H9 (cell line): ENCODE data around the gene AIMP2. TPM values are rescaled to one million over a fixed set of nuclear protein-coding genes. Genes with fewer than 3 reads are reported as not detected.
A peak's percentile ranks its signal among the peaks of the same experiment; 100 is the strongest.
"Not testable (repeated sequence)": the region's sequence is repeated elsewhere in the genome, so short reads cannot be mapped to it uniquely, and the experiment has no call there.

ENCODE experiments used
- DNase-seq: peaks from one replicate; pipeline ENCODE4 v3.0.0-alpha.2; 2017
- H2AFZ ChIP-seq: one replicate; pipeline ENCODE4 v1.6.1; 2013; ENCODE audit warnings: mild to moderate bottlenecking, low read length, control low read depth, moderate library complexity
- H2AK5ac ChIP-seq: 2 replicates; pipeline ENCODE4 v1.6.1; 2013; ENCODE audit warnings: low read length, control low read depth, mixed read lengths; ENCODE audit not compliant: insufficient read length
- H2BK120ac ChIP-seq: one replicate; pipeline ENCODE4 v1.6.1; 2013; ENCODE audit warnings: low read depth, mild to moderate bottlenecking, low read length, control low read depth, inconsistent platforms; ENCODE audit not compliant: poor library complexity, severe bottlenecking
- H2BK12ac ChIP-seq: 2 replicates; pipeline ENCODE4 v1.6.1; 2013; ENCODE audit warnings: low read length, control low read depth, mixed read lengths, low read depth; ENCODE audit not compliant: insufficient read length
- H2BK15ac ChIP-seq: 2 replicates; pipeline ENCODE4 v1.6.1; 2013; ENCODE audit warnings: low read depth, low read length, control low read depth
- H2BK20ac ChIP-seq: one replicate; pipeline ENCODE4 v1.6.1; 2013; ENCODE audit warnings: low read depth, mild to moderate bottlenecking, low read length, control low read depth, inconsistent platforms; ENCODE audit not compliant: poor library complexity, severe bottlenecking
- H2BK5ac ChIP-seq: 2 replicates; pipeline ENCODE4 v1.6.1; 2013; ENCODE audit warnings: low read length, control low read depth, mixed read lengths; ENCODE audit not compliant: insufficient read length
- H3K14ac ChIP-seq: 2 replicates; pipeline ENCODE4 v1.6.1; 2013; ENCODE audit warnings: low read length, control low read depth; ENCODE audit not compliant: insufficient read depth
- H3K18ac ChIP-seq: 2 replicates; pipeline ENCODE4 v1.6.1; 2013; ENCODE audit warnings: low read depth, mild to moderate bottlenecking, mixed read lengths, low read length, control low read depth; ENCODE audit not compliant: insufficient read length
- H3K23ac ChIP-seq: 2 replicates; pipeline ENCODE4 v1.6.1; 2013; ENCODE audit warnings: low read length, control low read depth, mixed read lengths, low read depth; ENCODE audit not compliant: insufficient read length
- H3K23me2 ChIP-seq: 2 replicates; pipeline ENCODE4 v1.6.1; 2013; ENCODE audit warnings: low read depth, mild to moderate bottlenecking, mixed read lengths, low read length, control low read depth; ENCODE audit not compliant: insufficient read length, poor library complexity, severe bottlenecking
- H3K27ac ChIP-seq: 2 replicates; pipeline ENCODE4 v1.5.1; 2013; ENCODE audit warnings: low read length, control low read depth, mixed read lengths, low read depth; ENCODE audit not compliant: insufficient read length
- H3K27me3 ChIP-seq: 2 replicates; pipeline ENCODE4 v1.6.1; 2013; ENCODE audit warnings: low read length, control low read depth, inconsistent platforms; ENCODE audit not compliant: insufficient read depth
- H3K4ac ChIP-seq: 2 replicates; pipeline ENCODE4 v1.6.1; 2013; ENCODE audit warnings: low read depth, mild to moderate bottlenecking, control low read depth, inconsistent platforms, low read length, moderate library complexity
- H3K4me1 ChIP-seq: 2 replicates; pipeline ENCODE4 v1.6.1; 2013; ENCODE audit warnings: low read length, control low read depth, inconsistent platforms; ENCODE audit not compliant: insufficient read depth
- H3K4me2 ChIP-seq: 2 replicates; pipeline ENCODE4 v1.6.1; 2013; ENCODE audit warnings: low read length, control low read depth, mixed read lengths; ENCODE audit not compliant: insufficient read length, insufficient read depth
- H3K56ac ChIP-seq: 2 replicates; pipeline ENCODE4 v1.6.1; 2013; ENCODE audit warnings: low read depth, mild to moderate bottlenecking, mixed read lengths, low read length, control low read depth; ENCODE audit not compliant: insufficient read length
- H3K79me1 ChIP-seq: 2 replicates; pipeline ENCODE4 v1.6.1; 2013; ENCODE audit warnings: low read depth, mild to moderate bottlenecking, moderate library complexity, low read length, control low read depth, inconsistent platforms; ENCODE audit not compliant: insufficient read depth, poor library complexity, severe bottlenecking
- H3K79me2 ChIP-seq: 2 replicates; pipeline ENCODE4 v1.6.1; 2013; ENCODE audit warnings: low read length, control low read depth, inconsistent platforms; ENCODE audit not compliant: insufficient read depth
- H3K9ac ChIP-seq: 2 replicates; pipeline ENCODE4 v1.6.1; 2013; ENCODE audit warnings: low read length, control low read depth, mixed read lengths; ENCODE audit not compliant: insufficient read length; ENCODE audit errors: extremely low read depth
- H3K9me3 ChIP-seq: one replicate; pipeline ENCODE4 v1.6.1; 2013; ENCODE audit warnings: low read depth, low read length, inconsistent platforms; ENCODE audit not compliant: control insufficient read depth
- H3T11ph ChIP-seq: one replicate; pipeline ENCODE4 v1.6.1; 2013; ENCODE audit warnings: mild to moderate bottlenecking, low read length, control low read depth, inconsistent platforms
- H4K20me1 ChIP-seq: one replicate; pipeline ENCODE4 v1.6.1; 2013; ENCODE audit not compliant: control insufficient read depth, insufficient read length, insufficient read depth
- H4K5ac ChIP-seq: 2 replicates; pipeline ENCODE4 v1.6.1; 2013; ENCODE audit warnings: low read depth, mild to moderate bottlenecking, mixed read lengths, low read length, control low read depth; ENCODE audit not compliant: insufficient read length
- H4K8ac ChIP-seq: replicated peaks from 2 replicates; pipeline ENCODE4 v1.6.1; 2013; ENCODE audit warnings: low read length, control low read depth, mixed read lengths, low read depth; ENCODE audit not compliant: insufficient read length
- H4K91ac ChIP-seq: 2 replicates; pipeline ENCODE4 v1.6.1; 2013; ENCODE audit warnings: low read depth, mild to moderate bottlenecking, moderate library complexity, mixed read lengths, low read length, control low read depth; ENCODE audit not compliant: insufficient read length
- H3K27ac Mint-ChIP-seq, 3 experiments: 2 replicates in 2 of 3; 3 replicates in 1 of 3; pipeline ENCODE4 v1.8.0; 2020 to 2021; ENCODE audit warnings: mixed read lengths in 3 of 3, mild to moderate bottlenecking in 1 of 3, moderate library complexity in 1 of 3
- H3K27me3 Mint-ChIP-seq: 2 replicates; pipeline ENCODE4 v1.8.0; 2021; ENCODE audit warnings: low read depth, mild to moderate bottlenecking, moderate library complexity, mixed read lengths
- H3K36me3 Mint-ChIP-seq, 3 experiments: 2 replicates in 2 of 3; 3 replicates in 1 of 3; pipeline ENCODE4 v1.8.0; 2020 to 2021; ENCODE audit warnings: low read depth in 3 of 3, mixed read lengths in 3 of 3; ENCODE audit not compliant: insufficient read depth in 1 of 3
- H3K4me1 Mint-ChIP-seq, 2 experiments: 2 replicates each; pipeline ENCODE4 v1.8.0; 2020; ENCODE audit warnings: mixed read lengths in 2 of 2
- H3K4me3 Mint-ChIP-seq, 2 experiments: 2 replicates in 1 of 2; 3 replicates in 1 of 2; pipeline ENCODE4 v1.8.0; 2020 to 2021; ENCODE audit warnings: mild to moderate bottlenecking in 2 of 2, mixed read lengths in 2 of 2, moderate library complexity in 1 of 2
- H3K9me3 Mint-ChIP-seq, 2 experiments: 2 replicates in 1 of 2; 3 replicates in 1 of 2; pipeline ENCODE4 v1.8.0; 2020; ENCODE audit warnings: mild to moderate bottlenecking in 2 of 2, mixed read lengths in 2 of 2, moderate library complexity in 1 of 2
- WGBS: extraction: QIAGEN DNeasy Blood & Tissue Kit; methylation state at CpG from one replicate; pipeline ENCODE4 v1.1.7; 2013; ENCODE audit warnings: missing lambda C conversion rate, low lambda C conversion rate, mixed read lengths; ENCODE audit not compliant: insufficient read length; ENCODE audit errors: extremely low coverage; 5-methylcytosine and 5-hydroxymethylcytosine counted together
- total RNA-seq: library from RNA; stranded (reverse); gene quantifications from 2 replicates; pipeline ENCODE4 v1.2.1, GENCODE V29; 2021
- TF ChIP-seq, protein P1 (sequence below): fragments of 200-600 bp; sonication (generic); conservative IDR thresholded peaks from 3 replicates; pipeline ENCODE4 v1.8.0; 2021; ENCODE audit warnings: antibody characterized with exemption, mild to moderate bottlenecking

Gene AIMP2
- total RNA-seq, 1 experiment from 2014 or later = 78.2 TPM

DNA sequence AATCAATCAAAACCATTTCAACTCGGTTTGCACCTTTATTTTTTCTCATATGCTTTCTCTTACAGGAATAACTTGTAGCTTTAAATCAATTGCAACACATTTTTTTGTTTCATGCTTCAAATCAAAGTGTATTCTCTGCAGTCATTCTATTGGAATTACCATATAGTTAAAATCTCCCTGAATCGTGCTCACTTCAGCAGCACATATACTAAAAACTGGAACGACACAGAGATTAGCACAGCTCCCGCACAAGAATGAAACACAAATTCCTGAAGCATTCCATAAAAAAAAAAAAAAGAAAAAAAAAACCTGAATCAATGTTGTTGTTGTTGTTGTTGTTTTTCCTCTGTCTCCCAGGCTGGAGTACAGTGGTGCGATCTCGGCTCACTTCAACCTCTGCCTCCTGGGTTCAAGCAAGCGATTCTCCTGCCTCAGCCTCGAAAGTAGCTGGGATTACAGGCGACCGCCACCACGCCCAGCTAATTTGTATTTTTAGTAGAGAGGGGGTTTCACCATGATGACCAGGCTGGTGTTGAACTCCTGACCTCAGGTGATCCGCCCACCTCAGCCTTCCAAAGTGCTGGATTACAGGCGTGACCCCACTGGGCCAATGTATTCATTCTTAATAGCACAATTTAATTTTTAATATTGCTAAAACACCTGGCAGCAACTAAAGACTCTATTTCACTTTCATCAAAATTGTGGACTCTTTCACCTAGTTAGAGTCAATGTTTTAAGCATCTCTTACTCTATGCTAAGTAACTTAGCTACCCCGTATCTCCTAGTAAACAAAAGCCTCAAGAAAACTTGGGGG is 48.5 kb downstream of the AIMP2 start:
- Histone ChIP-seq H3K18ac (no peak overlapping the region), H4K91ac (no peak overlapping the region), H3K4me1 (no peaks in the 10 kb centered on the region), H2BK12ac (no peak overlapping the region), H2BK20ac (no peak overlapping the region), H3K27me3 (no peaks in the 10 kb centered on the region), H4K20me1 (no peaks in the 10 kb centered on the region), H2AFZ (no peak overlapping the region), H3K27ac (no peak overlapping the region), H2BK5ac (no peak overlapping the region), H3K14ac (no peak overlapping the region), H3K56ac (no peak overlapping the region), H4K5ac (no peak overlapping the region), H3K79me2 (peaks cover 5% of the 10 kb centered on the region; the same call in 1 of the 2 replicates), H3K9ac (peak overlapping the region; percentile 50), H3K9me3 (no peaks in the 10 kb centered on the region), H3K4me2 (peak overlapping the region; percentile 69), H2AK5ac (no peak overlapping the region), H2BK15ac (no peak overlapping the region), H4K8ac (no peak overlapping the region), H3T11ph (no peak overlapping the region), H3K23me2 (no peaks in the 10 kb centered on the region), H3K4ac (no peak overlapping the region), H3K23ac (no peak overlapping the region), H2BK120ac (no peak overlapping the region), H3K79me1 (peaks cover 3% of the 10 kb centered on the region)
- peak overlapping the region in 1 of 3 experiments; percentile 27; a peak in 2 of 7 replicates for H3K27ac Mint-ChIP-seq
- H3K9me3 Mint-ChIP-seq = no peaks in the 10 kb centered on the region; a peak in 2 of 5 replicates
- peaks cover 12 to 28% (median 21%) of the 10 kb centered on the region in 3 experiments; a peak in 6 of 7 replicates for H3K36me3 Mint-ChIP-seq
- DNase-seq = no peak
- peak overlapping the region; percentile 90 to 98 for H3K4me3 Mint-ChIP-seq
- H3K27me3 Mint-ChIP-seq = no peaks in the 10 kb centered on the region
- WGBS = no CpG with 5 or more reads among the region's 14 CpGs
- TF ChIP-seq, protein P1, sequence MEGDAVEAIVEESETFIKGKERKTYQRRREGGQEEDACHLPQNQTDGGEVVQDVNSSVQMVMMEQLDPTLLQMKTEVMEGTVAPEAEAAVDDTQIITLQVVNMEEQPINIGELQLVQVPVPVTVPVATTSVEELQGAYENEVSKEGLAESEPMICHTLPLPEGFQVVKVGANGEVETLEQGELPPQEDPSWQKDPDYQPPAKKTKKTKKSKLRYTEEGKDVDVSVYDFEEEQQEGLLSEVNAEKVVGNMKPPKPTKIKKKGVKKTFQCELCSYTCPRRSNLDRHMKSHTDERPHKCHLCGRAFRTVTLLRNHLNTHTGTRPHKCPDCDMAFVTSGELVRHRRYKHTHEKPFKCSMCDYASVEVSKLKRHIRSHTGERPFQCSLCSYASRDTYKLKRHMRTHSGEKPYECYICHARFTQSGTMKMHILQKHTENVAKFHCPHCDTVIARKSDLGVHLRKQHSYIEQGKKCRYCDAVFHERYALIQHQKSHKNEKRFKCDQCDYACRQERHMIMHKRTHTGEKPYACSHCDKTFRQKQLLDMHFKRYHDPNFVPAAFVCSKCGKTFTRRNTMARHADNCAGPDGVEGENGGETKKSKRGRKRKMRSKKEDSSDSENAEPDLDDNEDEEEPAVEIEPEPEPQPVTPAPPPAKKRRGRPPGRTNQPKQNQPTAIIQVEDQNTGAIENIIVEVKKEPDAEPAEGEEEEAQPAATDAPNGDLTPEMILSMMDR = no peak
- peaks cover 11 to 15% of the 10 kb centered on the region in 2 experiments for H3K4me1 Mint-ChIP-seq

DNA sequence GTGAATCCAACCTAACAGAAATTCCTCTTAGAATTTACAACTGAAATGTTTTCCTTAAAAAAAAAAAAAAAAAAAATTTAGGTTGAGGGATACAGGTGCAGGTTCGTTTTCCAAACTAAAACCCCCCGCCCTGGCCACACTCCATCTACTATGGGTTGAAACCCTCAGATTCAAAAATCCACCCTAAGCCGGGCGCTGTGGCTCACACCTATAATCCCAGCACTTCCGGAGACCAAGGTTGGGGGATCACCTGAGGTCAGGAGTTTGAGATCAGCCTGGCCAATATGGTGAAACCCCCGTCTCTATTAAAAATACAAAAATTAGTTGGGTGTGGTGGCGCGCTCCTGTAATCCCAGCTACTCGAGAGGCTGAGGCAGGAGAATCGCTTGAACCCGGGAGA is 50.9 kb downstream of the AIMP2 start:
- not testable (repeated sequence) for H3K18ac ChIP-seq, H2AK5ac ChIP-seq, H4K20me1 ChIP-seq, H3K23me2 ChIP-seq, H3K4me1 ChIP-seq, H3K27ac ChIP-seq, H3K79me1 ChIP-seq, H2AFZ ChIP-seq, H4K5ac ChIP-seq, H3K27me3 ChIP-seq, H3K4me3 Mint-ChIP-seq, H3T11ph ChIP-seq, DNase-seq, H3K4ac ChIP-seq, H2BK120ac ChIP-seq, H3K56ac ChIP-seq, H3K14ac ChIP-seq, H4K8ac ChIP-seq, H3K79me2 ChIP-seq, H4K91ac ChIP-seq, H3K27me3 Mint-ChIP-seq, H2BK15ac ChIP-seq, H3K4me2 ChIP-seq, H2BK5ac ChIP-seq, H3K9me3 Mint-ChIP-seq, H3K9ac ChIP-seq, H2BK12ac ChIP-seq, H2BK20ac ChIP-seq, H3K9me3 ChIP-seq, H3K23ac ChIP-seq, H3K27ac Mint-ChIP-seq
- H3K4me1 Mint-ChIP-seq = peaks cover 11 to 15% of the 10 kb centered on the region in 2 experiments
- no CpG with 5 or more reads among the region's 11 CpGs for WGBS
- peaks cover 4 to 13% (median 4%) of the 10 kb centered on the region in 3 experiments; a peak in 5 of 7 replicates for H3K36me3 Mint-ChIP-seq
